ENCODE measurements around the gene PCDHGB3.

GRCh38 chr5:141421489-141421855 lies 51.4 kb downstream of the PCDHGB3 start:
- TF ChIP-seq, protein P1, sequence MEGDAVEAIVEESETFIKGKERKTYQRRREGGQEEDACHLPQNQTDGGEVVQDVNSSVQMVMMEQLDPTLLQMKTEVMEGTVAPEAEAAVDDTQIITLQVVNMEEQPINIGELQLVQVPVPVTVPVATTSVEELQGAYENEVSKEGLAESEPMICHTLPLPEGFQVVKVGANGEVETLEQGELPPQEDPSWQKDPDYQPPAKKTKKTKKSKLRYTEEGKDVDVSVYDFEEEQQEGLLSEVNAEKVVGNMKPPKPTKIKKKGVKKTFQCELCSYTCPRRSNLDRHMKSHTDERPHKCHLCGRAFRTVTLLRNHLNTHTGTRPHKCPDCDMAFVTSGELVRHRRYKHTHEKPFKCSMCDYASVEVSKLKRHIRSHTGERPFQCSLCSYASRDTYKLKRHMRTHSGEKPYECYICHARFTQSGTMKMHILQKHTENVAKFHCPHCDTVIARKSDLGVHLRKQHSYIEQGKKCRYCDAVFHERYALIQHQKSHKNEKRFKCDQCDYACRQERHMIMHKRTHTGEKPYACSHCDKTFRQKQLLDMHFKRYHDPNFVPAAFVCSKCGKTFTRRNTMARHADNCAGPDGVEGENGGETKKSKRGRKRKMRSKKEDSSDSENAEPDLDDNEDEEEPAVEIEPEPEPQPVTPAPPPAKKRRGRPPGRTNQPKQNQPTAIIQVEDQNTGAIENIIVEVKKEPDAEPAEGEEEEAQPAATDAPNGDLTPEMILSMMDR (conservative IDR thresholded peaks at IDR 0.05; ENCODE audit: low read length) = no peak
- no peak for TF ChIP-seq EZH2phosphoT487 (IDR thresholded peaks at IDR 0.05; ENCODE audit: borderline replicate concordance, low read depth, low read length)
